Right lobe of liver (tissue), 4 donors: ENCODE results near the gene COL27A1.

Experiments used
- CTCF ChIP-seq, 4 donors: fragments of 200-600 bp in 3 of 4; fragments of 450-650 bp in 1 of 4; IDR thresholded peaks; one replicate each; pipeline versions ENCODE4 v1.5.1 to v1.8.0; 2016 to 2022; ENCODE audit warnings: antibody characterized with exemption in 4 of 4, mild to moderate bottlenecking in 2 of 4
- POLR2A ChIP-seq: fragments of 450-650 bp; IDR thresholded peaks from one replicate; pipeline ENCODE4 v1.6.1; 2017; ENCODE audit warnings: antibody characterized with exemption, mild to moderate bottlenecking
- donor health status: DM: no; HTN: no; CAD: no.
- donor health status: DM: no; HTN: no; CAD: no.
- donor health status: DM: no; HTN: yes; CAD: no.

DNA sequence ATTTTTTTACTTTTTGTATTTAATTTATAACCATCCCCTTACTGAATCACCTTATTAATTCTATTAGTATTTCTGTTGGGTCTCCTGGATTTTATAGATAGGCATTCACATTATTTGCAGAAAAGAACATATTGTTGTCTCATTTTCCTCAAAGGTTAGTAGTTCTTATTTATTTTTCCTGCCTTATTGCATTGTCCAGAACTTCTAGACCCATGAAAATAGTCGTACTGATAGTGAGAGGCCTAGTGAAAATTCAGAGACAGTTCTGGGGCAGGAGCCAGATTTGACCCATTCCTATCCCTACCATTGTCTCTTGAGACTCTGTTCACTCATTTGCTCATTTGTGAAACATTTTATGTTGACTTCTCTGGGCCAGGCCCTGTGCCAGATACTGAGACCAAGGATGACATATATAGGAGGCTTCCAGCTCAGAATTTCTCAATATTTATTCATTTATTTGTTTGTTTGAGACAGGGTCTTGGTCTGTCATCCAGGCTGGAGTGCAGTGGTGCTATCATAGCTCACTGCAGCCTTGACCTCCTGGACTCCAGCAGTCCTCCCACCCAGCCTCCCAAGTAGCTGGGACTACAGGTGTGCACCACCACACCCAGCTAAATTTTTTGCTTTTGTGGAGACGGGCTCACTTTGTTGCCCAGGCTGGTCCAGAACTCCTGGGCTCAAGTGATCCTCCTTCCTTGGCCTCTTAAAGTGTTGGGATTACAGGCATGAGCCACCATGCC lies 34.7 kb downstream of the COL27A1 start:
- no peak for TF ChIP-seq CTCF (IDR thresholded peaks at IDR 0.05)
- no peak for TF ChIP-seq POLR2A
